LHCN-M2 (cell line): ENCODE data around the gene KCTD7. TPM values are rescaled to one million over a fixed set of nuclear protein-coding genes. Genes with fewer than 3 reads are reported as not detected.
"Not testable (repeated sequence)": the region's sequence is repeated elsewhere in the genome, so short reads cannot be mapped to it uniquely, and the experiment has no call there.

Source experiments
- DNase-seq: peaks from one replicate; pipeline ENCODE4 v3.0.0-alpha.2; 2012; ENCODE audit warnings: low read depth
- total RNA-seq: library from RNA; depleted of rRNA; stranded (reverse); fragments of >200 nt; gene quantifications from 2 replicates; pipeline ENCODE4 v1.2.3, GENCODE V29; 2014

The KCTD7 gene
- total RNA-seq, 1 experiment from 2014 or later = 9.1 TPM

DNA sequence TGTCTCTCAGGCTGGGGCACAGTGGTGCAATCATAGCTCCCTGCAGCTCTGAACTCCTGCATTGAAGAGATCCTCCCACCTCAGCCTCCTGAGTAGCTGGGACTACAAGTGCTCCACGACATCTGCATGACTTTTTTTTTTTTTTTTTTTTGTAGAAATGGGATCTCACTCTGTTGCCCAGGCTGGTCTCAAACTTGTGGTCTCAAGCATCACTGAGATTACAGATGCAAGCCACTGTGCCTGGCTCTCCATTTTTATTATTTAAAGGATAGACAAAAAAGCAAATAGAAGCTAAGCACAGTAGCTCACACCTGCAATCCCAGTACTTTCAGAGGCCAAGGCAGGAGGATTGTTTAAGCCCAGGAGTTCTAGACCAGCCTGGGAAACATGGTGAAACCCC is 13.0 kb upstream of the KCTD7 start:
- no peak for DNase-seq

- no peak for DNase-seq
Observed at GRCh38 chr7:66617295-66617694, 11.4 kb upstream of the KCTD7 start.

DNA sequence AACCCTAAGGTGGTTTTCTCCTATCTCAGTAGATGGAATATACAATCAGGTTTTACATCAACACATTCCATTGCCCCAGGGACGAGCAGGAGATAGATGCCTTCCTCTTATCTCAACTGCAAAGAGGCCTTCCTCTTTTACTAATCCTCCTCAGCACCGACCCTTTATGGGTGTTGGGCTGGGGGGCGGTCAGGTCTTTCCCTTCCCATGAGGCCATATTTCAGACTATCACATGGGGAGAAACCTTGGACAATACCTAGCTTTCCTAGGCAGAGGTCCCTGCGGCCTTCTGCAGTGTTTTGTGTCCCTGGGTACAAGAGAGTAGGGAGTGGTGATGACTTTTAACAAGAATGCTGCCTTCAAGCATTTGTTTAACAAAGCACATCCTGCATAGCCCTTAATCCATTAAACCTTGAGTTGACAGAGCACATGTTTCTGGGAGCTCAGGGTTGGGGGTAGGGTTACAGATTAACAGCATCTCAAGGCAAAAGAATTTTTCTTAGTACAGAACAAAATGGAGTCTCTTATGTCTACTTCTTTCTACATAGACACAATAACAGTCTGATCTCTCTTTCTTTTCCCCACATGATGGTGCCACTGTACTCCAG is 9.2 kb upstream of the KCTD7 start:
- not testable (repeated sequence) for DNase-seq

- peak; percentile 54 for DNase-seq
Observed at GRCh38 chr7:66626331-66626934, 2.2 kb upstream of the KCTD7 start.

DNA sequence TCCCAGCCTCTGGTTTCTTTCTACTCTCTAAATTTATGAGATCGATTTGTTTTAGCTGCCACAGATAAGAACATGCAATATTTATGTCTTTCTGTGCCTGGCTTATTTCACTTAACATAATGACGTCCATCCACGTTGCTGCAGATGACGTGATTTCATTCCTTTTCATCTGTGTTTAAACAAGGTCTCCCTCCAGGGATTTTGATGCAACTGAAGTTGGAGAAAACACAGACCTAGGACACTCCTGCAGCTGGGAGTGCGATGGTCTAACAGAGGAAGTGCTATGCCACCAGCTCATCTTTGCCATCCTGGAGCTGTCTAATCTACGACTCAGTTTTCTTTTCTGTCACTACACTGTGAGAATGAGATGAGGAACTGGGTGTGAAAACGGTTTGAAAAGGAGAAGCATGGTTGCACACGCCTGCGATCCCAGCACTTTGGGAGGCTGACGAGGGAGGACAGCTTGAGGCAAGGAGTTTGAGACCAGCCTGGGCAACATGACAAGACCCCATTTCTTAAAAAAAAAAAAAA is 1.5 kb upstream of the KCTD7 start:
- no peak for DNase-seq

- no peak for DNase-seq
Observed at GRCh38 chr7:66627881-66628360, 760 bp upstream of the KCTD7 start.

- DNase-seq = no peak
Observed at GRCh38 chr7:66629222-66630062, 761 bp downstream of the KCTD7 start.

- no peak for DNase-seq
Observed at GRCh38 chr7:66630531-66630930, 1.9 kb downstream of the KCTD7 start.

GRCh38 chr7:66631471-66631870 is 2.8 kb downstream of the KCTD7 start:
- DNase-seq = no peak

DNA sequence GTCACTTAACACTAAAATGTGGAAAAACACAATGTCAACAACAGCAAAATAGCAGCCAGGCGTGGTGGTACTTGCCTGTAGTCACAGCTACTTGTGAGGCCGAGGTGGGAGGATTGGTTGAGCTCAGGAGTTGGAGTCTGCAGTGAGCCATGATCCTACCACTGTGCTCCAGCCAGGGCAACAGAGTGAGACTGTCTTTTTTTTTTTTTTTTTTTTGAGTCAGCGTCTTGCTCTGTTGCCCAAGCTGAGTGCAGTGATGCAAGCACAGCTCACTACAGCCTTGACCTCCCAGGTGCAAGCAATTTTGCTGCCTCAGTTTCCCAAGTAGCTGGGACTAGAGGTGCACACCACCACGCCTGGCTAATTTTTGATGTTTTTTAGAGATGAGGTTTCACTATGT is 6.1 kb downstream of the KCTD7 start:
- DNase-seq = no peak

- not testable (repeated sequence) for DNase-seq
Observed at GRCh38 chr7:66635322-66635981, 6.8 kb downstream of the KCTD7 start.

GRCh38 chr7:66635982-66636546 is 7.4 kb downstream of the KCTD7 start:
- peak; percentile 83 for DNase-seq

GRCh38 chr7:66638309-66639099 is 9.8 kb downstream of the KCTD7 start:
- DNase-seq = no peak

DNA sequence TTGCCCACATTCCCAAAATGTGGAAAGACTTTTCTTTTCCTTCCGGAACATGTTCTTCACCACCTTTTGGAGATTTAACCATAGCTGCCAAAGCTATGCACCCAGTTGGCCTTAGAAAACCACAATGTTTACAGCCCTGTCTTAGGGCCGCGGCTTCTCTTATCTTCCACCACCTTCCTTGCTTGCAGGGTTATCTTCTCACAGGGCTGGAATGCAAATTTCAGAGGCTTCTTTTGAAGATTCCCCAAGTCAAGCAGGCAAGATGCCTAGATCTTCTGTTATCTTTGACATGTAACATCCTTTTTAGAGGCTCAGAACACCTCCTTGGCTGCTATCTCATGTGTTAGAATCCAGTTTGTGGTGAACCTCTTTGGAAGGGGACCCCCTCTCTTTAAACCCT is 11.1 kb downstream of the KCTD7 start:
- no peak for DNase-seq

- DNase-seq = no peak
Observed at GRCh38 chr7:66640802-66641525, 12.3 kb downstream of the KCTD7 start.

- DNase-seq = no peak
Observed at GRCh38 chr7:66641526-66641871, 12.8 kb downstream of the KCTD7 start.

- DNase-seq = no peak
Observed at GRCh38 chr7:66642186-66642585, 13.5 kb downstream of the KCTD7 start.

DNA sequence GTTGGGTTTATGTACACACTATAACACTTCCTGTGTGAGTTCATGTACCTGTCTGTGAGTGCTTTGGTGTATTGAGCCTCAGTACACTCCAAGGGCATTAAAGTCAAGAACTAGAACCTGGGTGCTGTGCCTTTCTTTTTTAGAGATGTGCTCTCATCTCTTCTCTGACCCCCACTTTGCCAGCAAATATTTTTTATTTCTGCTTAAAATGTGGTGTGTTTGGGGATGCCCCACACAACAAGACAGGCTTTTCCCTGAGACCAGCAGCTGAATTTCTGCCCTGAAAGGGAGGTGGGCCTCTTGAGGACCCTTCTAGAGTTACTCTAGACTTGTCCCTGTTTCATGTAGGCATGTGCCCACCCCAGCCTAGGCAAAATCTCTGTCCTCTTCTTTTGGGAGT is 14.3 kb downstream of the KCTD7 start:
- no peak for DNase-seq

DNA sequence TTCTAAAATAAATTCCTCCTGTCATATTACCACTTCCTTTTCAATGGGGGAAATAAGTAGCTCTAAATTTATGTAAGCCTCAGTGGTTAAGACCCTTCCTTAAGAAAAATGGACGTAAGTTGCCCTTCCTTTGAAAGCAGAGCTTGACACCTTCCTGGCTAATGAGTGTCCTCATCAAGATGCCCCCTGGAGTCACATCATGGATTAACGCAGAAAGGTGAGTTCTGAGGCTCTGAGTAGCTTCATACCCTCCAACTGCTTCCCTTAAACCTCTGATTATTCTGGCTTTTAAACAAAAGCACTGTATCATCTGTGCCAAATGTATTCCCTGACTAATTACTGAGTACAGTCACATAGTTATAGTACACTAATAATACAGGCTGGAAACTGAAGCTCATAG is 14.7 kb downstream of the KCTD7 start:
- no peak for DNase-seq

- DNase-seq = not testable (repeated sequence)
Observed at GRCh38 chr7:66651026-66651425, 22.3 kb downstream of the KCTD7 start.
